ENCODE data around the gene DLGAP4.

Gene DLGAP4

DNA sequence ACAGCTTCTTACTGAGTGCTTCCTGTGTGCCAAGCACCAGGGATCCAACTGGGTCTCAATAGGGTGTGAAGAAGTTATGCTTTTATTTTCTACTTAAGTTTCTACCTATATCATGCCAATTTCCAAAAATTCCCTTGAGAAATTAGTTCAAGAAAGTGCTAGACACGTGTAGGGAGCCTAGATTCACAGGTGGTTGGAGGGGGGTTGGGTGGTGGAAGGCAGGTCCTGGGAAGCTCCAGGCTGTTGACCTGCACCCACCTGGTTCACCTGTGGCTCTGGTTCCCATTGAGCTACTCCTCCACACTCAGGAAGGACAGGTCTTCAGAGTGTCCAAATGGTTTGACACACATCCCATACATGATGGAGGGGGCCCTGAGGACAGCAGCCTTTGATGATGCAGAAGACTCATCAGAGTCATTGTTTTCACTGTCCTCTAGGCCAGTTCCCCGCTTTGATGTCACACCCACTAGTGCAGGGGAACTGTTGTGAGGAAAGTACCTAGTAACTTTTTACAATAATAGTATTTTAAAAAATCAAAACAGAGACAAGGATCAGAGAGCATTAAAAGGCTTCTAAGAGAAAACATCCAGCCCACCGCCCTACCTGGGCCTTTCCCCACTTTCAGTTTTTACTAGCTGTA lies 195.3 kb downstream of the DLGAP4 start:
- H3K4me3 ChIP-seq (ENCODE audit: control insufficient read depth, low read depth, low read length), result no peak overlapping the region
- TF ChIP-seq CTCF (IDR thresholded peaks at IDR 0.05; ENCODE audit: control insufficient read depth, insufficient read depth, low read depth, low read length, missing control alignments), result no peak
- no peak for DNase-seq (ENCODE audit: low read depth)

- DNase-seq (ENCODE audit: low read depth), result no peak
- no peak for TF ChIP-seq CTCF (IDR thresholded peaks at IDR 0.05; ENCODE audit: control insufficient read depth, insufficient read depth, low read depth, low read length, missing control alignments)
- no peak overlapping the region for H3K4me3 ChIP-seq (ENCODE audit: control insufficient read depth, low read depth, low read length)
Measured at GRCh38 chr20:36504295-36504694, 198.2 kb downstream of the DLGAP4 start.

- peak; percentile 38 for TF ChIP-seq CTCF (IDR thresholded peaks at IDR 0.05; ENCODE audit: control insufficient read depth, insufficient read depth, low read depth, low read length, missing control alignments)
- no peak for DNase-seq (ENCODE audit: low read depth)
- H3K4me3 ChIP-seq (ENCODE audit: control insufficient read depth, low read depth, low read length), result no peak overlapping the region
Measured at GRCh38 chr20:36506253-36506652, 200.1 kb downstream of the DLGAP4 start.

GRCh38 chr20:36507746-36508145 lies 201.6 kb downstream of the DLGAP4 start:
- DNase-seq (ENCODE audit: low read depth), result no peak
- no peak for TF ChIP-seq CTCF (IDR thresholded peaks at IDR 0.05; ENCODE audit: control insufficient read depth, insufficient read depth, low read depth, low read length, missing control alignments)
- no peak overlapping the region for H3K4me3 ChIP-seq (ENCODE audit: control insufficient read depth, low read depth, low read length)

DNA sequence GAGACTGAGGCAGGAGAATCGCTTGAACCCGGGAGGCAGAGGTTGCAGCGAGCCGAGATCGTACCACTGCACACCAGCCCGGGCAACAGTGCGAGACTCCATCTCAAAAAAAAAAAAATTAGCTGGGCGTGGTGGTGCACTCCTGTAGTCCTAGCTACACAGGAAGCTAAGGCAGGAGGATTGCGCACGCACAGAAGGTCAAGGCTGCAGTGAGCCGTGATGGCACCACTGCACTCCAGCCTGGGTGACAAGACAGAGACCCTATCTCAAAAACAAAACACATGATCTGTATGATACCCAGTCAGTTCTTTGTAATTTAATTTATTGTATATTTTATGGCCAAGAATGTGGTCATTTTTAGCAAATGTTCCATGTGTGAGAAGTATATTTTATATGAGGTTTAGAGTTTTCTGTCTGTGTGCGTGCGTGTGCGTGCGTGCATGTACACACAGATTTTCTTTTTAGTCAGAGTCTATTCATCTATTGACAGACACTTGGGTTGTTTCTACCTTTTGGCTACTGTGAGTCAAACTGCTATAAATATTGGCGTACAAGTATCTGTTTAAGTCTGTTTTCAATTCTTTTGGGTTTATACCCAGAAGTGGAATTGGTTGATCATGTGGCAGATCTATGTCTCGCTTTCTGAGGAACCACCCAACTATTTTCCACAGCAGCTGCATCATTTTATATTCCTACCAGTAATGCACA lies 213.0 kb downstream of the DLGAP4 start:
- TF ChIP-seq CTCF (IDR thresholded peaks at IDR 0.05; ENCODE audit: control insufficient read depth, insufficient read depth, low read depth, low read length, missing control alignments), result no peak
- no peak for DNase-seq (ENCODE audit: low read depth)
- H3K4me3 ChIP-seq (ENCODE audit: control insufficient read depth, low read depth, low read length), result no peak overlapping the region

GRCh38 chr20:36519944-36520343 lies 213.8 kb downstream of the DLGAP4 start:
- DNase-seq (ENCODE audit: low read depth), result no peak
- H3K4me3 ChIP-seq (ENCODE audit: control insufficient read depth, low read depth, low read length), result no peak overlapping the region
- TF ChIP-seq CTCF (IDR thresholded peaks at IDR 0.05; ENCODE audit: control insufficient read depth, insufficient read depth, low read depth, low read length, missing control alignments), result no peak

Measured in AG09309 (cell line).